Mesenchymal stem cell (in vitro differentiated cells and primary cell): Measurements from ENCODE around the gene CD46.

Experiments used
- DNase-seq: peaks from one replicate; pipeline ENCODE4 v3.0.0-alpha.2; 2013
- H2AFZ ChIP-seq: one replicate; pipeline ENCODE4 v1.6.1; 2013; ENCODE audit warnings: low read depth, mild to moderate bottlenecking, control low read depth, inconsistent platforms, low read length, moderate library complexity
- H2AK5ac ChIP-seq: 2 replicates; pipeline ENCODE4 v1.6.1; 2013; ENCODE audit warnings: low read length, moderate library complexity, mild to moderate bottlenecking, inconsistent platforms; ENCODE audit not compliant: severe bottlenecking
- H2BK120ac ChIP-seq: one replicate; pipeline ENCODE4 v1.6.1; 2013; ENCODE audit warnings: low read depth, mild to moderate bottlenecking, inconsistent platforms, low read length, moderate library complexity
- H2BK12ac ChIP-seq, 2 experiments: one replicate each; pipeline ENCODE4 v1.6.1; 2013; ENCODE audit warnings: inconsistent platforms in 2 of 2, low read length in 2 of 2, mild to moderate bottlenecking in 2 of 2, moderate library complexity in 2 of 2, control low read depth in 1 of 2
- H2BK15ac ChIP-seq: one replicate; pipeline ENCODE4 v1.6.1; 2013; ENCODE audit warnings: mild to moderate bottlenecking, low read depth, inconsistent platforms; ENCODE audit not compliant: poor library complexity, severe bottlenecking
- H2BK5ac ChIP-seq: 2 replicates; pipeline ENCODE4 v1.6.1; 2013; ENCODE audit warnings: low read depth, mild to moderate bottlenecking, low read length, control low read depth, inconsistent platforms; ENCODE audit not compliant: poor library complexity, severe bottlenecking
- H3K14ac ChIP-seq, 2 experiments: one replicate each; pipeline ENCODE4 v1.6.1; 2013; ENCODE audit warnings: inconsistent platforms in 2 of 2, low read length in 2 of 2, control low read depth in 1 of 2, mild to moderate bottlenecking in 1 of 2, moderate library complexity in 1 of 2
- H3K18ac ChIP-seq, 2 experiments: one replicate each; pipeline ENCODE4 v1.6.1; 2013; ENCODE audit warnings: inconsistent platforms in 2 of 2, low read length in 2 of 2, control low read depth in 1 of 2, low read depth in 1 of 2, mild to moderate bottlenecking in 1 of 2
- H3K23ac ChIP-seq, 2 experiments: one replicate each; pipeline ENCODE4 v1.6.1; 2013; ENCODE audit warnings: inconsistent platforms in 2 of 2, low read length in 2 of 2, mild to moderate bottlenecking in 2 of 2, moderate library complexity in 2 of 2, control low read depth in 1 of 2
- H3K27ac ChIP-seq: 2 replicates; pipeline ENCODE4 v1.5.1; 2013; ENCODE audit warnings: mild to moderate bottlenecking, moderate library complexity, low read length, control low read depth, inconsistent platforms; ENCODE audit not compliant: poor library complexity, severe bottlenecking
- H3K27me3 ChIP-seq, 2 experiments: 2 replicates each; pipeline versions ENCODE4 v1.6.1 to v1.7.0; 2013; ENCODE audit warnings: low read length in 2 of 2, mild to moderate bottlenecking in 2 of 2, moderate library complexity in 2 of 2, control low read depth in 1 of 2, inconsistent platforms in 1 of 2; ENCODE audit not compliant: control insufficient read depth in 1 of 2, insufficient read depth in 1 of 2
- H3K36me3 ChIP-seq, 2 experiments: 2 replicates each; pipeline versions ENCODE4 v1.6.1 to v1.7.0; 2013; ENCODE audit warnings: low read length in 2 of 2, control low read depth in 1 of 2, inconsistent platforms in 1 of 2, low read depth in 1 of 2, mild to moderate bottlenecking in 1 of 2; ENCODE audit not compliant: insufficient read depth in 2 of 2, control insufficient read depth in 1 of 2
- H3K4ac ChIP-seq, 2 experiments: one replicate each; pipeline ENCODE4 v1.6.1; 2013; ENCODE audit warnings: inconsistent platforms in 2 of 2, low read length in 2 of 2, mild to moderate bottlenecking in 2 of 2, moderate library complexity in 2 of 2, control low read depth in 1 of 2, low read depth in 1 of 2
- H3K4me1 ChIP-seq: 2 replicates; pipeline ENCODE4 v1.6.1; 2013; ENCODE audit warnings: low read depth, low read length, control low read depth; ENCODE audit not compliant: control insufficient read depth, insufficient read depth
- H3K4me2 ChIP-seq: 2 replicates; pipeline ENCODE4 v1.6.1; 2013; ENCODE audit warnings: low read length, mild to moderate bottlenecking, inconsistent platforms; ENCODE audit not compliant: poor library complexity, severe bottlenecking
- H3K4me3 ChIP-seq, 2 experiments: 2 replicates each; pipeline versions ENCODE4 v1.5.1 to v1.7.0; 2013; ENCODE audit warnings: low read length in 2 of 2, mild to moderate bottlenecking in 2 of 2, control low read depth in 1 of 2, low read depth in 1 of 2; ENCODE audit not compliant: insufficient read depth in 1 of 2
- H3K79me1 ChIP-seq: replicated peaks from 2 replicates; pipeline ENCODE4 v1.6.1; 2013; ENCODE audit warnings: mild to moderate bottlenecking, control low read depth, low read length, inconsistent platforms; ENCODE audit not compliant: poor library complexity, severe bottlenecking
- H3K9ac ChIP-seq: 2 replicates; pipeline ENCODE4 v1.7.0; 2013; ENCODE audit warnings: mild to moderate bottlenecking, low read length, moderate library complexity
- H3K9me3 ChIP-seq: 2 replicates; pipeline ENCODE4 v1.7.0; 2013; ENCODE audit warnings: mild to moderate bottlenecking, low read length; ENCODE audit not compliant: control insufficient read depth
- H4K8ac ChIP-seq: one replicate; pipeline ENCODE4 v1.6.1; 2013; ENCODE audit warnings: inconsistent platforms, mild to moderate bottlenecking, low read length, moderate library complexity
- H4K91ac ChIP-seq: one replicate; pipeline ENCODE4 v1.6.1; 2013; ENCODE audit warnings: mild to moderate bottlenecking, low read length, inconsistent platforms
- WGBS: methylation state at CpG from one replicate; pipeline ENCODE4 v1.1.7; 2013; ENCODE audit warnings: mixed read lengths; 5-methylcytosine and 5-hydroxymethylcytosine counted together

Gene CD46

GRCh38 chr1:207828485-207829158 lies 76.8 kb downstream of the CD46 start:
- no peak overlapping the region for H3K4me3 ChIP-seq
- no peak overlapping the region for H2BK120ac ChIP-seq
- peaks cover 17% of the 10 kb centered on the region for H3K79me1 ChIP-seq
- no peaks in the 10 kb centered on the region for H3K27me3 ChIP-seq
- peak overlapping the region; percentile 27 for H3K9ac ChIP-seq
- H3K9me3 ChIP-seq, result no peaks in the 10 kb centered on the region
- no peak overlapping the region for H2BK5ac ChIP-seq
- no peak overlapping the region for H3K23ac ChIP-seq
- H3K4me2 ChIP-seq, result no peak overlapping the region
- no peak overlapping the region for H3K14ac ChIP-seq
- no peak overlapping the region for H3K27ac ChIP-seq
- H3K18ac ChIP-seq, result no peak overlapping the region
- H3K36me3 ChIP-seq, result no peaks in the 10 kb centered on the region
- no peak overlapping the region for H2BK15ac ChIP-seq
- no peak overlapping the region for H2AK5ac ChIP-seq
- H3K4me1 ChIP-seq, result peaks cover 7% of the 10 kb centered on the region
- no peak overlapping the region for H2BK12ac ChIP-seq
- no peak overlapping the region for H3K4ac ChIP-seq
- 74% methylated on average over 2 of the region's 2 CpGs for WGBS
- peak; percentile 89 for DNase-seq
- no peak overlapping the region for H2AFZ ChIP-seq
- no peak overlapping the region for H4K91ac ChIP-seq
- no peak overlapping the region for H4K8ac ChIP-seq

GRCh38 chr1:207829576-207829975 lies 77.7 kb downstream of the CD46 start:
- no peak overlapping the region for H3K18ac ChIP-seq
- H3K27me3 ChIP-seq, result no peaks in the 10 kb centered on the region
- no peak overlapping the region for H2BK15ac ChIP-seq
- no peak overlapping the region for H2BK12ac ChIP-seq
- H2BK5ac ChIP-seq, result no peak overlapping the region
- H3K14ac ChIP-seq, result no peak overlapping the region
- no peak overlapping the region for H3K23ac ChIP-seq
- H4K91ac ChIP-seq, result no peak overlapping the region
- H3K27ac ChIP-seq, result no peak overlapping the region
- no peaks in the 10 kb centered on the region for H3K9me3 ChIP-seq
- H2AK5ac ChIP-seq, result no peak overlapping the region
- no peak overlapping the region for H3K4me3 ChIP-seq
- no peak for DNase-seq
- peaks cover 3% of the 10 kb centered on the region for H3K4me1 ChIP-seq
- no peak overlapping the region for H3K4ac ChIP-seq
- no peaks in the 10 kb centered on the region for H3K36me3 ChIP-seq
- no peak overlapping the region for H3K9ac ChIP-seq
- no peak overlapping the region for H2BK120ac ChIP-seq
- H3K79me1 ChIP-seq, result peaks cover 14% of the 10 kb centered on the region
- H4K8ac ChIP-seq, result no peak overlapping the region
- no peak overlapping the region for H2AFZ ChIP-seq
- H3K4me2 ChIP-seq, result no peak overlapping the region

GRCh38 chr1:207830788-207831187 lies 78.9 kb downstream of the CD46 start:
- Histone ChIP-seq H3K27me3 (no peaks in the 10 kb centered on the region), H3K23ac (no peak overlapping the region), H2BK12ac (no peak overlapping the region), H2BK120ac (no peak overlapping the region), H3K27ac (no peak overlapping the region), H3K4me3 (no peak overlapping the region), H3K4me2 (no peak overlapping the region), H4K8ac (no peak overlapping the region), H2AFZ (no peak overlapping the region), H3K18ac (no peak overlapping the region), H3K9ac (no peak overlapping the region), H3K36me3 (no peaks in the 10 kb centered on the region), H2AK5ac (no peak overlapping the region), H2BK5ac (no peak overlapping the region), H3K9me3 (no peaks in the 10 kb centered on the region), H3K4me1 (peaks cover 3% of the 10 kb centered on the region), H3K4ac (no peak overlapping the region), H2BK15ac (no peak overlapping the region), H4K91ac (no peak overlapping the region), H3K79me1 (peaks cover 12% of the 10 kb centered on the region), H3K14ac (no peak overlapping the region)
- no peak for DNase-seq
- WGBS, result 95% methylated on average over 9 of the region's 9 CpGs

GRCh38 chr1:207831517-207832327 lies 79.9 kb downstream of the CD46 start:
- H4K91ac ChIP-seq, result no peak overlapping the region
- no peak overlapping the region for H3K4ac ChIP-seq
- peak overlapping the region; percentile 45 for H4K8ac ChIP-seq
- no peak overlapping the region for H2BK15ac ChIP-seq
- no peak overlapping the region for H3K27ac ChIP-seq
- no peak overlapping the region for H3K4me2 ChIP-seq
- no peak overlapping the region for H2BK120ac ChIP-seq
- no peak overlapping the region for H2AFZ ChIP-seq
- 77% methylated on average over 8 of the region's 9 CpGs for WGBS
- peaks cover 12% of the 10 kb centered on the region for H3K79me1 ChIP-seq
- H3K14ac ChIP-seq, result no peak overlapping the region
- H3K4me1 ChIP-seq, result peaks cover 3% of the 10 kb centered on the region
- H3K18ac ChIP-seq, result peak overlapping the region in 1 of 2 experiments; percentile 23
- H2BK5ac ChIP-seq, result no peak overlapping the region
- no peaks in the 10 kb centered on the region for H3K27me3 ChIP-seq
- peak overlapping the region in 1 of 2 experiments; percentile 40 for H3K23ac ChIP-seq
- no peak overlapping the region for H3K9ac ChIP-seq
- no peaks in the 10 kb centered on the region for H3K9me3 ChIP-seq
- no peak overlapping the region for H2AK5ac ChIP-seq
- no peak overlapping the region for H2BK12ac ChIP-seq
- H3K36me3 ChIP-seq, result no peaks in the 10 kb centered on the region
- no peak overlapping the region for H3K4me3 ChIP-seq
- peak; percentile 66 for DNase-seq
